H9 (cell line): Measurements from ENCODE around the gene SP2. TPM values are rescaled to one million over a fixed set of nuclear protein-coding genes. Genes with fewer than 3 reads are reported as not detected.

ENCODE experiments used
- DNase-seq: peaks from one replicate; pipeline ENCODE4 v3.0.0-alpha.2; 2017
- H2AFZ ChIP-seq: one replicate; pipeline ENCODE4 v1.6.1; 2013; ENCODE audit warnings: mild to moderate bottlenecking, low read length, control low read depth, moderate library complexity
- H2AK5ac ChIP-seq: 2 replicates; pipeline ENCODE4 v1.6.1; 2013; ENCODE audit warnings: low read length, control low read depth, mixed read lengths; ENCODE audit not compliant: insufficient read length
- H2BK120ac ChIP-seq: one replicate; pipeline ENCODE4 v1.6.1; 2013; ENCODE audit warnings: low read depth, mild to moderate bottlenecking, low read length, control low read depth, inconsistent platforms; ENCODE audit not compliant: poor library complexity, severe bottlenecking
- H2BK12ac ChIP-seq: 2 replicates; pipeline ENCODE4 v1.6.1; 2013; ENCODE audit warnings: low read length, control low read depth, mixed read lengths, low read depth; ENCODE audit not compliant: insufficient read length
- H2BK15ac ChIP-seq: 2 replicates; pipeline ENCODE4 v1.6.1; 2013; ENCODE audit warnings: low read depth, low read length, control low read depth
- H2BK20ac ChIP-seq: one replicate; pipeline ENCODE4 v1.6.1; 2013; ENCODE audit warnings: low read depth, mild to moderate bottlenecking, low read length, control low read depth, inconsistent platforms; ENCODE audit not compliant: poor library complexity, severe bottlenecking
- H2BK5ac ChIP-seq: 2 replicates; pipeline ENCODE4 v1.6.1; 2013; ENCODE audit warnings: low read length, control low read depth, mixed read lengths; ENCODE audit not compliant: insufficient read length
- H3K14ac ChIP-seq: 2 replicates; pipeline ENCODE4 v1.6.1; 2013; ENCODE audit warnings: low read length, control low read depth; ENCODE audit not compliant: insufficient read depth
- H3K18ac ChIP-seq: 2 replicates; pipeline ENCODE4 v1.6.1; 2013; ENCODE audit warnings: low read depth, mild to moderate bottlenecking, mixed read lengths, low read length, control low read depth; ENCODE audit not compliant: insufficient read length
- H3K23ac ChIP-seq: 2 replicates; pipeline ENCODE4 v1.6.1; 2013; ENCODE audit warnings: low read length, control low read depth, mixed read lengths, low read depth; ENCODE audit not compliant: insufficient read length
- H3K23me2 ChIP-seq: 2 replicates; pipeline ENCODE4 v1.6.1; 2013; ENCODE audit warnings: low read depth, mild to moderate bottlenecking, mixed read lengths, low read length, control low read depth; ENCODE audit not compliant: insufficient read length, poor library complexity, severe bottlenecking
- H3K27ac ChIP-seq: 2 replicates; pipeline ENCODE4 v1.5.1; 2013; ENCODE audit warnings: low read length, control low read depth, mixed read lengths, low read depth; ENCODE audit not compliant: insufficient read length
- H3K27me3 ChIP-seq: 2 replicates; pipeline ENCODE4 v1.6.1; 2013; ENCODE audit warnings: low read length, control low read depth, inconsistent platforms; ENCODE audit not compliant: insufficient read depth
- H3K4ac ChIP-seq: 2 replicates; pipeline ENCODE4 v1.6.1; 2013; ENCODE audit warnings: low read depth, mild to moderate bottlenecking, control low read depth, inconsistent platforms, low read length, moderate library complexity
- H3K4me1 ChIP-seq: 2 replicates; pipeline ENCODE4 v1.6.1; 2013; ENCODE audit warnings: low read length, control low read depth, inconsistent platforms; ENCODE audit not compliant: insufficient read depth
- H3K4me2 ChIP-seq: 2 replicates; pipeline ENCODE4 v1.6.1; 2013; ENCODE audit warnings: low read length, control low read depth, mixed read lengths; ENCODE audit not compliant: insufficient read length, insufficient read depth
- H3K56ac ChIP-seq: 2 replicates; pipeline ENCODE4 v1.6.1; 2013; ENCODE audit warnings: low read depth, mild to moderate bottlenecking, mixed read lengths, low read length, control low read depth; ENCODE audit not compliant: insufficient read length
- H3K79me1 ChIP-seq: 2 replicates; pipeline ENCODE4 v1.6.1; 2013; ENCODE audit warnings: low read depth, mild to moderate bottlenecking, moderate library complexity, low read length, control low read depth, inconsistent platforms; ENCODE audit not compliant: insufficient read depth, poor library complexity, severe bottlenecking
- H3K79me2 ChIP-seq: 2 replicates; pipeline ENCODE4 v1.6.1; 2013; ENCODE audit warnings: low read length, control low read depth, inconsistent platforms; ENCODE audit not compliant: insufficient read depth
- H3K9ac ChIP-seq: 2 replicates; pipeline ENCODE4 v1.6.1; 2013; ENCODE audit warnings: low read length, control low read depth, mixed read lengths; ENCODE audit not compliant: insufficient read length; ENCODE audit errors: extremely low read depth
- H3K9me3 ChIP-seq: one replicate; pipeline ENCODE4 v1.6.1; 2013; ENCODE audit warnings: low read depth, low read length, inconsistent platforms; ENCODE audit not compliant: control insufficient read depth
- H3T11ph ChIP-seq: one replicate; pipeline ENCODE4 v1.6.1; 2013; ENCODE audit warnings: mild to moderate bottlenecking, low read length, control low read depth, inconsistent platforms
- H4K20me1 ChIP-seq: one replicate; pipeline ENCODE4 v1.6.1; 2013; ENCODE audit not compliant: control insufficient read depth, insufficient read length, insufficient read depth
- H4K5ac ChIP-seq: 2 replicates; pipeline ENCODE4 v1.6.1; 2013; ENCODE audit warnings: low read depth, mild to moderate bottlenecking, mixed read lengths, low read length, control low read depth; ENCODE audit not compliant: insufficient read length
- H4K8ac ChIP-seq: replicated peaks from 2 replicates; pipeline ENCODE4 v1.6.1; 2013; ENCODE audit warnings: low read length, control low read depth, mixed read lengths, low read depth; ENCODE audit not compliant: insufficient read length
- H4K91ac ChIP-seq: 2 replicates; pipeline ENCODE4 v1.6.1; 2013; ENCODE audit warnings: low read depth, mild to moderate bottlenecking, moderate library complexity, mixed read lengths, low read length, control low read depth; ENCODE audit not compliant: insufficient read length
- H3K27ac Mint-ChIP-seq, 3 experiments: 2 replicates in 2 of 3; 3 replicates in 1 of 3; pipeline ENCODE4 v1.8.0; 2020 to 2021; ENCODE audit warnings: mixed read lengths in 3 of 3, mild to moderate bottlenecking in 1 of 3, moderate library complexity in 1 of 3
- H3K27me3 Mint-ChIP-seq: 2 replicates; pipeline ENCODE4 v1.8.0; 2021; ENCODE audit warnings: low read depth, mild to moderate bottlenecking, moderate library complexity, mixed read lengths
- H3K36me3 Mint-ChIP-seq, 3 experiments: 2 replicates in 2 of 3; 3 replicates in 1 of 3; pipeline ENCODE4 v1.8.0; 2020 to 2021; ENCODE audit warnings: low read depth in 3 of 3, mixed read lengths in 3 of 3; ENCODE audit not compliant: insufficient read depth in 1 of 3
- H3K4me1 Mint-ChIP-seq, 2 experiments: 2 replicates each; pipeline ENCODE4 v1.8.0; 2020; ENCODE audit warnings: mixed read lengths in 2 of 2
- H3K4me3 Mint-ChIP-seq, 2 experiments: 2 replicates in 1 of 2; 3 replicates in 1 of 2; pipeline ENCODE4 v1.8.0; 2020 to 2021; ENCODE audit warnings: mild to moderate bottlenecking in 2 of 2, mixed read lengths in 2 of 2, moderate library complexity in 1 of 2
- H3K9me3 Mint-ChIP-seq, 2 experiments: 2 replicates in 1 of 2; 3 replicates in 1 of 2; pipeline ENCODE4 v1.8.0; 2020; ENCODE audit warnings: mild to moderate bottlenecking in 2 of 2, mixed read lengths in 2 of 2, moderate library complexity in 1 of 2
- WGBS: extraction: QIAGEN DNeasy Blood & Tissue Kit; methylation state at CpG from one replicate; pipeline ENCODE4 v1.1.7; 2013; ENCODE audit warnings: missing lambda C conversion rate, low lambda C conversion rate, mixed read lengths; ENCODE audit not compliant: insufficient read length; ENCODE audit errors: extremely low coverage; 5-methylcytosine and 5-hydroxymethylcytosine counted together
- total RNA-seq: library from RNA; stranded (reverse); gene quantifications from 2 replicates; pipeline ENCODE4 v1.2.1, GENCODE V29; 2021
- TF ChIP-seq, protein P1 (sequence below): fragments of 200-600 bp; sonication (generic); conservative IDR thresholded peaks from 3 replicates; pipeline ENCODE4 v1.8.0; 2021; ENCODE audit warnings: antibody characterized with exemption, mild to moderate bottlenecking

Gene SP2
- total RNA-seq, 1 experiment from 2014 or later, result 19.3 TPM

DNA sequence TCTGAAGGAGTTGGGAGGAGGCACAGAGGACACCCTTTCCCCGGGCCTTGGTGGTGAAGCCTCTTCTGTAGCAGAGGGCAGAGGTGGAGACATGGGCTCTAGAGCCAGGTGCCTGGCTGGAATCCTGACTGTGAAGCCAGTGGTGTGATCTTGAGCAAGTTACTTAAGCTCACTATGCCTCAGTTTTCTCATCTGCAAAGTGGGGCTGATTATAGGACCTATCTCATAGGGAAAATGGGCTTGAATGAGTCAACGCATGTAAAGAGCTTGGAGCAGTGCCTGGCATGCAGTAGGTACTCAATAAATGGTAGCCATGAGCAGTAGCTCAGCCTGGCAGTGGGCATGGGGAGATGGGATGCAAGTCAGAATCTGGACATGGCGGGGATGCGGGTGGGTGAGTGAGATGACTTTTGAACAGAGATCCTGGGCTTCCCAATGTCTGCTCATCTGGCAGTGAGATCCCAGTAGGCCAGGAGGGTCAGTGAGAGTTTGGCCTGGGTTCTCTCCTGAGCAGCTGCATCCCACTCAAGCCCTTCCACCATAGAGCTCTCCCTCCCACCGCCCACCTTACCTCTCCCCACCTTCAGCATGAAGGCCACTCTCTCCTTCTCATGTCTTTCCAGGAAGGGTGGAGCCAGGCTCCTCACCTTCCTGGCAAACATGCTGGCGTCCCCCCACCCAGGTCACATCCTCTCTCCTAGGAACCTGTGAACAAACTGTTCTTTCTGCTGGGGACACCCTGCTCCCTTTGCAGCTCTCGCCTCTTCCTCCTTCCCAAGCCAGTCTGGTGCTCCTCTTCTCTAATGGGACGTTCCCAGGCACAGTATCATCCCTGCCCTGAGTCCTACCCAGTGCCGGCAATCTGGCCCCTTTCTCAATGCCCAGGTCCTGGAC is 13.1 kb upstream of the SP2 start:
- no peak overlapping the region for H3K56ac ChIP-seq
- no peaks in the 10 kb centered on the region for H3K36me3 Mint-ChIP-seq
- H4K20me1 ChIP-seq, result no peaks in the 10 kb centered on the region
- no peak overlapping the region for H3K27ac Mint-ChIP-seq
- no peaks in the 10 kb centered on the region for H3K23me2 ChIP-seq
- peaks cover 3% of the 10 kb centered on the region; the same call in 1 of the 2 replicates for H3K4me1 ChIP-seq
- no CpG with 5 or more reads among the region's 9 CpGs for WGBS
- H2BK20ac ChIP-seq, result no peak overlapping the region
- H3K4me1 Mint-ChIP-seq, result peaks cover 25 to 35% of the 10 kb centered on the region in 2 experiments
- H3K14ac ChIP-seq, result no peak overlapping the region; the same call in 1 of the 2 replicates
- no peak overlapping the region for H4K5ac ChIP-seq
- H4K8ac ChIP-seq, result no peak overlapping the region
- no peaks in the 10 kb centered on the region for H3K9me3 ChIP-seq
- H3K23ac ChIP-seq, result no peak overlapping the region
- H2BK5ac ChIP-seq, result no peak overlapping the region
- no peak overlapping the region for H3K4ac ChIP-seq
- H3K27ac ChIP-seq, result no peak overlapping the region
- DNase-seq, result no peak
- no peak overlapping the region for H2AK5ac ChIP-seq
- TF ChIP-seq, protein P1, sequence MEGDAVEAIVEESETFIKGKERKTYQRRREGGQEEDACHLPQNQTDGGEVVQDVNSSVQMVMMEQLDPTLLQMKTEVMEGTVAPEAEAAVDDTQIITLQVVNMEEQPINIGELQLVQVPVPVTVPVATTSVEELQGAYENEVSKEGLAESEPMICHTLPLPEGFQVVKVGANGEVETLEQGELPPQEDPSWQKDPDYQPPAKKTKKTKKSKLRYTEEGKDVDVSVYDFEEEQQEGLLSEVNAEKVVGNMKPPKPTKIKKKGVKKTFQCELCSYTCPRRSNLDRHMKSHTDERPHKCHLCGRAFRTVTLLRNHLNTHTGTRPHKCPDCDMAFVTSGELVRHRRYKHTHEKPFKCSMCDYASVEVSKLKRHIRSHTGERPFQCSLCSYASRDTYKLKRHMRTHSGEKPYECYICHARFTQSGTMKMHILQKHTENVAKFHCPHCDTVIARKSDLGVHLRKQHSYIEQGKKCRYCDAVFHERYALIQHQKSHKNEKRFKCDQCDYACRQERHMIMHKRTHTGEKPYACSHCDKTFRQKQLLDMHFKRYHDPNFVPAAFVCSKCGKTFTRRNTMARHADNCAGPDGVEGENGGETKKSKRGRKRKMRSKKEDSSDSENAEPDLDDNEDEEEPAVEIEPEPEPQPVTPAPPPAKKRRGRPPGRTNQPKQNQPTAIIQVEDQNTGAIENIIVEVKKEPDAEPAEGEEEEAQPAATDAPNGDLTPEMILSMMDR, result no peak
- no peaks in the 10 kb centered on the region for H3K9me3 Mint-ChIP-seq
- H3K9ac ChIP-seq, result no peak overlapping the region
- no peaks in the 10 kb centered on the region for H3K79me1 ChIP-seq
- no peak overlapping the region for H3K4me2 ChIP-seq
- H4K91ac ChIP-seq, result no peak overlapping the region
- H3T11ph ChIP-seq, result no peak overlapping the region
- H3K4me3 Mint-ChIP-seq, result no peak overlapping the region; a peak in 1 of 5 replicates
- no peaks in the 10 kb centered on the region for H3K79me2 ChIP-seq
- no peak overlapping the region for H2BK15ac ChIP-seq
- no peak overlapping the region for H3K18ac ChIP-seq
- H3K27me3 Mint-ChIP-seq, result peaks cover 27% of the 10 kb centered on the region
- H2BK120ac ChIP-seq, result no peak overlapping the region
- H2AFZ ChIP-seq, result no peak overlapping the region
- no peaks in the 10 kb centered on the region; the same call in 1 of the 2 replicates for H3K27me3 ChIP-seq
- no peak overlapping the region for H2BK12ac ChIP-seq
